MM.1S (cell line): ENCODE data around the gene SHF.

Experiments
- DNase-seq: peaks from one replicate; pipeline ENCODE4 v3.0.0-alpha.2; 2015
- H2AFZ ChIP-seq: fragments of 300-600 bp; sonication (generic); 2 replicates; pipeline ENCODE4 v1.6.0; 2016; ENCODE audit warnings: antibody characterized with exemption, low read length
- H3F3A ChIP-seq: fragments of 300-600 bp; sonication (generic); 2 replicates; pipeline ENCODE4 v1.6.1; 2016; ENCODE audit warnings: mild to moderate bottlenecking, antibody characterized with exemption, low read length, moderate library complexity, mixed read lengths; ENCODE audit not compliant: insufficient read depth
- H3K27ac ChIP-seq: fragments of 300-600 bp; sonication (generic); 2 replicates; pipeline ENCODE4 v1.5.1; 2016; ENCODE audit warnings: mild to moderate bottlenecking, low read length
- H3K27me3 ChIP-seq: fragments of 300-600 bp; sonication (generic); replicated peaks from 2 replicates; pipeline ENCODE4 v1.6.0; 2016; ENCODE audit warnings: low read length; ENCODE audit not compliant: insufficient read depth
- H3K36me3 ChIP-seq: fragments of 300-600 bp; sonication (generic); replicated peaks from 2 replicates; pipeline ENCODE4 v1.6.1; 2016; ENCODE audit warnings: mild to moderate bottlenecking, low read length, mixed read lengths; ENCODE audit not compliant: insufficient read depth
- H3K4me1 ChIP-seq: fragments of 300-600 bp; sonication (generic); 2 replicates; pipeline ENCODE4 v1.6.1; 2016; ENCODE audit warnings: low read length, mixed read lengths
- H3K4me2 ChIP-seq: fragments of 300-600 bp; sonication (generic); 2 replicates; pipeline ENCODE4 v1.6.0; 2016; ENCODE audit warnings: low read depth, low read length
- H3K4me3 ChIP-seq: fragments of 300-600 bp; sonication (generic); 2 replicates; pipeline ENCODE4 v1.5.1; 2016; ENCODE audit warnings: low read length, mixed read lengths
- H3K79me2 ChIP-seq: fragments of 300-600 bp; sonication (generic); 2 replicates; pipeline ENCODE4 v1.6.1; 2016; ENCODE audit warnings: mixed run types, low read length, mixed read lengths
- H3K9ac ChIP-seq: fragments of 300-600 bp; sonication (generic); 2 replicates; pipeline ENCODE4 v1.6.1; 2016; ENCODE audit warnings: low read length, mixed read lengths
- H3K9me2 ChIP-seq: fragments of 300-600 bp; sonication (generic); replicated peaks from 2 replicates; pipeline ENCODE4 v1.6.1; 2016; ENCODE audit warnings: mild to moderate bottlenecking, low read length, mixed read lengths; ENCODE audit not compliant: insufficient read depth
- H3K9me3 ChIP-seq: fragments of 300-600 bp; sonication (generic); replicated peaks from 2 replicates; pipeline ENCODE4 v1.6.1; 2016; ENCODE audit warnings: mild to moderate bottlenecking, low read length, mixed read lengths; ENCODE audit not compliant: insufficient read depth
- H4K20me1 ChIP-seq: fragments of 300-600 bp; sonication (generic); 2 replicates; pipeline ENCODE4 v1.6.1; 2016; ENCODE audit warnings: mild to moderate bottlenecking, low read length, moderate library complexity, mixed read lengths; ENCODE audit not compliant: insufficient read depth
- EZH2 ChIP-seq: fragments of 300-600 bp; sonication (generic); optimal IDR thresholded peaks from 2 replicates; pipeline ENCODE3; 2017; ENCODE audit warnings: low read depth, mild to moderate bottlenecking, antibody characterized with exemption, low read length, mixed read lengths
- EZH2phosphoT487 ChIP-seq: fragments of 300-600 bp; sonication (generic); IDR thresholded peaks from 2 replicates; pipeline ENCODE4 v1.6.1; 2018; ENCODE audit warnings: antibody characterized with exemption, low read length
- TF ChIP-seq, protein P1 (sequence below): fragments of 300-600 bp; sonication (generic); IDR thresholded peaks from 2 replicates; pipeline ENCODE4 v1.5.1; 2016; ENCODE audit warnings: antibody characterized with exemption, low read length, mixed read lengths

Gene SHF

DNA sequence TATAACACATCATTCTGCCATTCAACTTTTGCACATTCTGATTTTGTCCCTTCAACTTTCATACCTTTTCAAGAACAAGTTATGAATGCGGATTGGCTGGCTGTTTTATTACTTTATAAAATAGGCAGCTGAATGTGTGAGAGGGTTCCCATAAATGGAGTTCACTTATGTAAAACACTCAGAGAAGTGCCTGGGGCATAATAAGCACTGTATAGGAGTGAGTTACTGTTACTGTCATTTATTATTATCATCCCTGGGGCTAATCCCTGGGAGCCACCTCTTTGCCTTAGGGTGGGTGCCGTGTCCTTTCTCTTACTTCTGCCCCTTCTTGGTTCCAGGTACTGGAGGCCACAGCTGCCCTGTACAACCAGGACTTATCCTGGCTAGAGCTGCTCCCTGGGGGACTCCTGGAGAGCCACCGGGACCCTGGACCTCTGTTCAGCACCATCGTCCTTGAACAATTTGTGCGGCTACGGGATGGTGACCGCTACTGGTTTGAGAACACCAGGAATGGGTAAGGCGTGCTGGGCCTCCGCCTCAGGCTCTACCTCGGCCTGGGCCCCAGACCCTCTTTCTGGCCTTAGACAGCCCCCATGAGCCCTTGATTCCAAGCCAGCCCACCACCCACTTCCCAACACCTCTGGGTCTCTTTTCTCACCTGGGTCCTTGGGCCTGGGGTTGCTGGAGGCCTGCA, 47.1 kb downstream of the SHF start:
- H3K27ac ChIP-seq = no peak overlapping the region
- TF ChIP-seq EZH2phosphoT487 (no peak), EZH2 (no peak)
- TF ChIP-seq, protein P1, sequence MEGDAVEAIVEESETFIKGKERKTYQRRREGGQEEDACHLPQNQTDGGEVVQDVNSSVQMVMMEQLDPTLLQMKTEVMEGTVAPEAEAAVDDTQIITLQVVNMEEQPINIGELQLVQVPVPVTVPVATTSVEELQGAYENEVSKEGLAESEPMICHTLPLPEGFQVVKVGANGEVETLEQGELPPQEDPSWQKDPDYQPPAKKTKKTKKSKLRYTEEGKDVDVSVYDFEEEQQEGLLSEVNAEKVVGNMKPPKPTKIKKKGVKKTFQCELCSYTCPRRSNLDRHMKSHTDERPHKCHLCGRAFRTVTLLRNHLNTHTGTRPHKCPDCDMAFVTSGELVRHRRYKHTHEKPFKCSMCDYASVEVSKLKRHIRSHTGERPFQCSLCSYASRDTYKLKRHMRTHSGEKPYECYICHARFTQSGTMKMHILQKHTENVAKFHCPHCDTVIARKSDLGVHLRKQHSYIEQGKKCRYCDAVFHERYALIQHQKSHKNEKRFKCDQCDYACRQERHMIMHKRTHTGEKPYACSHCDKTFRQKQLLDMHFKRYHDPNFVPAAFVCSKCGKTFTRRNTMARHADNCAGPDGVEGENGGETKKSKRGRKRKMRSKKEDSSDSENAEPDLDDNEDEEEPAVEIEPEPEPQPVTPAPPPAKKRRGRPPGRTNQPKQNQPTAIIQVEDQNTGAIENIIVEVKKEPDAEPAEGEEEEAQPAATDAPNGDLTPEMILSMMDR = no peak
- H3K4me2 ChIP-seq = no peak overlapping the region

DNA sequence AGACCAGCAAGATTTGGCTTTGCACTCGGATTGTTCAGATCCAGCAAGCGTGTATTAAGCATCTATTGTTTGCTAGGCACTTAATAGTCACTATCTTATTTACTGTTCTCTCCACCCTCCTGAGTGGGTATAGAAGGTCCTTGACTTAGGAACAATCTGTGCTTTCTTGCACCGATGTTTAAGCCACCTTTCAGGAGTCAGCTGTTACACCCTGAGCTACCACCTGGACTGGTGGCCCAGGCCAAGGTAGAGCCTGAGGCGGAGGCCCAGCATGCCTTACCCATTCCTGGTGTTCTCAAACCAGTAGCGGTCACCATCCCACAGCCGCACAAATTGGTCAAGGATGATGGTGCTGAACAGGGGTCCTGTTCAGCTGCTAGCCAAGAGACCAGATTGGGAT, 48.0 kb downstream of the SHF start:
- Histone ChIP-seq H3K27ac (no peak overlapping the region), H3K4me2 (no peak overlapping the region), H3F3A (no peaks in the 10 kb centered on the region), H3K9me3 (no peaks in the 10 kb centered on the region), H3K4me1 (0 out of 2 replicates have a peak, but pooled peaks cover 2% of the 10 kb centered on the region), H3K36me3 (no peaks in the 10 kb centered on the region), H3K4me3 (no peak overlapping the region), H3K79me2 (no peaks in the 10 kb centered on the region), H3K9me2 (no peaks in the 10 kb centered on the region), H4K20me1 (no peaks in the 10 kb centered on the region), H3K9ac (no peak overlapping the region), H2AFZ (no peak overlapping the region), H3K27me3 (no peaks in the 10 kb centered on the region)
- no peak for TF ChIP-seq EZH2phosphoT487
- no peak for DNase-seq

More for the DNA sequence above, 47.1 kb downstream of the SHF start:
- H4K20me1 ChIP-seq = no peaks in the 10 kb centered on the region
- no peaks in the 10 kb centered on the region for H3K9me3 ChIP-seq
- no peaks in the 10 kb centered on the region for H3K9me2 ChIP-seq
- no peaks in the 10 kb centered on the region for H3F3A ChIP-seq
- H3K9ac ChIP-seq = no peak overlapping the region
- H3K36me3 ChIP-seq = no peaks in the 10 kb centered on the region
- H3K27me3 ChIP-seq = no peaks in the 10 kb centered on the region
- no peak overlapping the region for H2AFZ ChIP-seq
- no peak for DNase-seq
- no peaks in the 10 kb centered on the region for H3K79me2 ChIP-seq
- no peak overlapping the region for H3K4me3 ChIP-seq
- H3K4me1 ChIP-seq = no peaks in the 10 kb centered on the region

DNA sequence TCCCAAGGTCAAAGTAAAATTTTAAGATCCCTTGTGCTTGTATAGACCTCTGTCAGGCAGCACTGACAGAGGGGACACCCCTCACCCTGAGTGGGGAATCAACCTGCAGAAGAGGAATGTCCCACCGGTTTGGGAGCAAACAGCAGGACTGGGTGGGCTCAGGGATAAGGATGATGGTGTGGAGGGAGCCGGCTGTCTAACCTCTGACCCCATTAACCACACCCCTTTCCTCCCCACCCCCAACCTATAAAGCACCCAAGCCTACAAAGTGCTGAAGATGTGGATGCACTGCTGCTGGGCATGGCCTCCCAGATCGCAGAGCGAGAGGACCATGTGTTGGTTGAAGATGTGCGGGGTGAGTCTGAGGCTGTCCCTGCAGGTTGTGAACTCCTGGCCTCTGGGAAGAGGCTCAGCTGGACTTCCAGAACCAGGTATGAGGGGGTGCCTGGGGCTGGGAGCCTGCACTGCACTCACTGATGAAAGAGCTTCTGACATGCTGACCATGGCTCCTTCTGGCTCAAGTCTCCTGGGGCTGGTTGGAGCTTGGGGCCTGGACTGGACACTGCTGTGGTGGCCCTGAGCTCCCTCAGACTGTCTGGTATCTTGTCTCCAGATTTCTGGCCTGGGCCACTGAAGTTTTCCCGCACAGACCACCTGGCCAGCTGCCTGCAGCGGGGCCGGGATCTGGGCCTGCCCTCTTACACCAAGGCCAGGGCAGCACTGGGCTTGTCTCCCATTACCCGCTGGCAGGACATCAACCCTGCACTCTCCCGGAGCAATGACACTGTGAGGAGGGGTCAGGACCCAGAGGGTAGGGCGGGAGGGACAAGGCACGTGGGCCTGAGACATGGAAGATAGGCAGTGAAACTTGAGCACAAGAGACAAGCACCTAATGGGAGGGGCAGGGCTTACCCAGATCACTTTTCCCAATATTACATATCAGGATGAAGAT, 48.7 kb downstream of the SHF start:
- no peak for TF ChIP-seq EZH2phosphoT487
- TF ChIP-seq EZH2 = no peak
- TF ChIP-seq, protein P1 = no peak
- H3K9me3 ChIP-seq = no peaks in the 10 kb centered on the region
- H3F3A ChIP-seq = no peaks in the 10 kb centered on the region
- no peaks in the 10 kb centered on the region for H3K27me3 ChIP-seq
- H2AFZ ChIP-seq = no peak overlapping the region
- no peak overlapping the region for H3K27ac ChIP-seq
- no peaks in the 10 kb centered on the region for H3K9me2 ChIP-seq
- DNase-seq = no peak
- no peaks in the 10 kb centered on the region for H3K36me3 ChIP-seq
- H3K4me1 ChIP-seq = 0 out of 2 replicates have a peak, but pooled peaks cover 3% of the 10 kb centered on the region
- H3K4me3 ChIP-seq = no peak overlapping the region
- H3K79me2 ChIP-seq = no peaks in the 10 kb centered on the region
- H3K4me2 ChIP-seq = no peak overlapping the region
- H4K20me1 ChIP-seq = no peaks in the 10 kb centered on the region
- no peak overlapping the region for H3K9ac ChIP-seq
